GM18498 (cell line): ENCODE measurements around the gene IRF8.

ENCODE experiments used
- ATAC-seq: cut with Tn5 transposase; IDR thresholded peaks from one replicate; pipeline ENCODE4 v1.9.1; 2021; ENCODE audit warnings: mild to moderate bottlenecking, moderate library complexity; ENCODE audit not compliant: unreplicated experiment

Gene IRF8

DNA sequence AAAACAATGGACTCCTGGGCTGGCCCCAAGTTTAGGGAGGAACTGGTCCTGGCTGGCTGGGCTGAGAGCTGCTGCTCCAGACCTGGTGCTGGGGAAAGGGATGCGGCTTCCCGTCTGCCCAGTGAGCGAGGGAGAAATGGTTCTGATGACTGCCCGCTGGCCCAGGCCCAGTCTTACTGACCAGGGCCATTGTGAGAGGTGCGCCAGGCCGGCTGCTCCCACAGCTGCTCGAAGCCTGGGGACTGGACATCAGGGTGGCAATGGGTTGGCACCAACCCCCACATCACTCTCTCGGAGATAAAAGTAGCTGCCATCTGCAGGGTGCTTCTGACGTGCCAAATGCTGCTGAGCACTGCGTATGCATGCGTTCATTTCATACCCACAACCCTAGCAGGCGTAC is 53.2 kb downstream of the IRF8 start:
- ATAC-seq, result no peak

DNA sequence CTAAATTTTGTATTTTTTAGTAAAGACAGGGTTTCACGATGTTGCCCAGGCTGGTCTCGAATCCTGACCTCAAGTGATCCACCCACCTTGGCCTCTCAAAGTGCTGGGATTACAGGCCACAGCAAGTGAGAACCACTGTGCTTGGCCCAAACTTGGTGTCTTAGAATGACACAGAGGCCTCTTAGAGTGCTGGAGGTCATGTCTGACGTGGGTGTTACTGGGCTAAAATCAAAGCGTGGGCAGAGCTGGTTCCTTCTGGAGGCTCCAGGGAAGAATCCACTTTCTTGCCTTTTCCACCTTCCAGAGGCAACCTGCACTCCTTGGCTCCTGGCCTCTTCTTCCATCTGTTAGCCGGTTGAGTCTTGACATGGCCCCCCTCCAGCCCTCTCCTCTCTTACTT is 53.8 kb downstream of the IRF8 start:
- ATAC-seq, result no peak

DNA sequence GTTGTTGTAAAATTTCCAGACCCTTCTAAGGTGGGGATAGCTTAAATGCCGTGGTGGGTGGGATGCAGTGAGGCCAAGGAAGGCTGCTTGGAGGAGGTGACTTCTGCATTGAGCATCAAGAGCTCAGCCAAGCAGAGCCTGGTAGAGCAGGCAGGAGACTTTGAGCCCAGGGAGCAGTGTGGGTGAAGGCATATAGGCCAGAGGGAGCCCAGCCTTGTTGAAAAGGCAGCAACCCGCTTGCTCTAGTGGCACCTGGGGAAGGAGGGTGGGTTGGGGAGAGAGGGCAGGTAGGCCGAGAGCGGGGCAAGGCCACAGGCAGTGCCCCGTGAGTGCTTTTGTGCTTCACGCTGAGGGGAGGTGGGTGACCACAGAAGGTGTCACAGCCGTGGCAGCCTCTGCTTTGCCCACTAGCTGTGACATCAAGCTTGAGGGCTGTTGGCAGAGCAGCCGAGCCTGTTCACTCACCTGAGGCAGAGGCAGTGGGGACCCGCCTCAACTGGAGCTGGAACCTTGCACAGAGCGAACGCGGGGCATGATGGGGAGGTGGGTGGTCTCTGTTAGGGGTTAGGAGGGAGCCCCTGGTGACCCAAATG is 56.1 kb downstream of the IRF8 start:
- ATAC-seq, result no peak

DNA sequence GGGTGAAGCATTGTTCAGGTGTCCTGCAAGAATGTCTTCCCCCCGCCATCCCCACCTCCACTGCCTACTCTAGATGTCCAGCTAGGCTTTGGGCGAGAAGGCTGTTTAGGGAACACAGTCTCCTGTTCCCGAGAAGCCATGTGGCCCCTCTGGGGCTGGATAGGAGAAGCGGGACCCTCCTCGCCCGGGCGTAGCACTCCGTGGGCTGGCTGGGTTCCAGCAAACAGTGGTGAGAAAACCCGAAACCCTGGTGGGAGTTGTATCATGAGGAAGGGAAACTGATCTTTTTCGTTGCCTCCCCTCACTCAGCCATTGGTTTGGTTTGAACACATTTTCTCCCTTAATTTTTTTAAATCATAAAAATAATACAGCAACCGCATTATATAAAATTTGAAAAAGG is 56.6 kb downstream of the IRF8 start:
- ATAC-seq, result no peak

DNA sequence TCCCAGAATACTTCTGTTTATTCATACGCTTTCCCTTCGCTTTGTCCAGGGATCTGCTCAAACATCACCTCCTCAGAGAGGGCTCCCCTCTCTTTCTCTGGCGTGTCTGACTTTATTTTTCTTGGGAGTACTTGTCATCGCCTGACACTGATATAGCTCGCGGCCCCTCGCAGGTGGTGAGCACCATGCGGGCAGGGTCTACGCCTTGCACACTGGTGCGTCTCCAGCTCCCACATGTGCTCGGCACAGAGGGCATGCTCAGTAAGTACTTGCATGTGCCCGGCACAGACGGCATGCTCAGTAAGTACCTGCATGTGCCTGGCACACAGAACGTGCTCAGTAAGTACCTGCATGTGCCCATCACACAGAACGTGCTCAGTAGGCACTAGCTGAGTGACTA is 57.5 kb downstream of the IRF8 start:
- ATAC-seq, result no peak

DNA sequence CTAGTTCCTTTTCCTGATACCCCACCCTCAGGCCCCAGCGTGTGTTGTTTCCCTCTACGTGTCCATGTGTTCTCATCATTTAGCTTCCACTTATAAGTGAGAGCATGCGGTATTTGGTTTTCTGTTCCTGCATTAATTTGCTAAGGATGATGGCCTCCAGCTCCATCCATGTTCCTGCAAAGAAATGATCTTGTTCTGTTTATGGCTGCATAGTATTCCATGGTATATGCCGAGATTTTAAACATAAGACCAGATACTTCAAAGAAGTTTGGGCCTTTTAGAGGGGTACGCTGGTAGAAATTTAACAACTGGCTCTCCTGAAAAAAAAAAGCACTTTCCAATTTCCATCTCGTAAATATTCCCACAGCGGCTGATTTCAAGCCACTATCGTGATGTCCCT is 59.8 kb downstream of the IRF8 start:
- no peak for ATAC-seq

DNA sequence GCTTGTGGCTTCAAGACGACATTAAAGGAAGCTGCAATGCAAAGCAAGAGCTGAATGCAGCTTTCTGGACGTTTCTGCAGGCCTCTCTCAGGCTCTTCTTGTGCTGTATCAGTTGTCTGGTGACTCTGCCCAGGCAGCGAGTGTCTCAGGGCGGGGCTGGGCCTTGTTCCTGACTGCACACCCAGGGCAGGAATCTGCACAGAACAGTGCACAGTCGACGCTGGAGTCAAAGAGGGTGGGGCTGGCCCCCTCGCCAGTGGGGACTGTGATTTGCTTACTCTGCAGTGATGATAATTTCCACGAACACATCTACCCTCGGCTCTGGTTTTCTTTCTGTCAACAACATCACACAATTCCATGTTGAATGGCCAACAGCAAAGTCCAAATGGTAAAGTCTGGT is 60.7 kb downstream of the IRF8 start:
- no peak for ATAC-seq

DNA sequence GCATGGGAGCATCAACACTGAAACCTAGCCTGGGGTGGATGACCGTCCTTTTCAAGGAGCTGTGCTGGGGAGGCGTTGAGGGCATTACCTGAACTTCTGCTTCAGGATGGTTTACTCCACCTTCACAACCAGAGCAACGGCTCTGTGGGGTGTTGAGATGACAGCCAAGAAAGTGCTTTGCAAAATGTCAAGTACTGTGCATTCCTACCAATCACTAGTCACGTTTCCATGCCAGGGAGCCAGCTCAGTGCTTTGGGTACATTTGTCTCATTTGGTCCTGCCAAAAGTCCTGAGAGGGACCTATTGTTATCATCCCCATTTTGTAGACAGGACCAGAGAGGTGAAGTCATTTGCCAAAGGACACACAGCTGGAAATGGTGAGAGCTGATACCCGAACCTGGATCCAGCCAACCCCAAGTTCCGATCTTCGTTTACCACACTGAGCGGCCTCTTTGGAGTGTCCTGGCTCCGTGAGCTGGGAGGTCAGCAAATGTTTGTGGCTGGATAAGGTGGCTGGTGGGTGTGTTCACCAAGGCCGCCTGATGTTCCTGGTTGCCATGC is 61.6 kb downstream of the IRF8 start:
- no peak for ATAC-seq

DNA sequence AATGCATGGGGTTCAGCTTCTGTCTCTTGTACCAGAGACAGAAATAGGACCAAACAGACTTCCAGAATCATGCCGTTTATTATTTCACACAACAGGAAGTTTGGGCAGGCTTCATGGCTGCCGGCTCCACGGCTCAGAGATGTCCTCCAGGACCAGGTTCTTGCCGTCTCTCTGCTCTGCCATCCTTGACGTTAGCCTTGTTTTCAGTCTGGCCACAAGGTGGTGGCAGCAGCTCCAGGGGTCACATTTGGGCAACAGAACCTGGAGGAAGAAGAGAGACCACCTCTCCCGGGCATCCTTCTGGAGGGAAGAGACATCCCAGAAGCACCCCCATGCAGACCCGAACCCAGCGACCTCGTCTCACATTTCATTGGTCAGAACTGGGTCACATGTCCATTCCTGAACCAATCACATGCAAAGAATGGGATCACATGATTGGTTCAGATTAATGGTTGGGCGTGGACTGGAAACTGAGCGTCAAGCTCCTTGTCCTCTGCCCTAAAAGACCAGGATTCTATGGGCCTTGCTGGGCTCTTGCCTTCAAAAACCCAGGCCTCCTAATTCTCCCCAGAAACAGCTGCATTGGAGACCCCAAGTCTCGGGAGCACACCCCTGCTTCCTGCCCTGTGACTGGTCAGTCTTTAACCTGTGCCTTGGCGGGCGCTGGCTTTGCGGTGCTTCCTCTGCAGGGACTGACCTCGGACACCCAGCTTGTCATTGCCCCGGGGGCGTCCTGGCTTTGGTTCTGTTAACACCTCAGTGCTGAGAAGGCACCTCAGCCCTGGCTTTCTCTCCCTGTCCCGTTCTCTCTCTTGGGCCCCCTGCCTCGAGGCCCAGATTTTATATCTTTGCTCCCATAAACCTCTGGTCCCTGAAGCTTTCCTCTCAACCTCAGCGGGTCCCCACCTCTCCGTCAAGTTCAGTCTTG is 63.3 kb downstream of the IRF8 start:
- no peak for ATAC-seq

DNA sequence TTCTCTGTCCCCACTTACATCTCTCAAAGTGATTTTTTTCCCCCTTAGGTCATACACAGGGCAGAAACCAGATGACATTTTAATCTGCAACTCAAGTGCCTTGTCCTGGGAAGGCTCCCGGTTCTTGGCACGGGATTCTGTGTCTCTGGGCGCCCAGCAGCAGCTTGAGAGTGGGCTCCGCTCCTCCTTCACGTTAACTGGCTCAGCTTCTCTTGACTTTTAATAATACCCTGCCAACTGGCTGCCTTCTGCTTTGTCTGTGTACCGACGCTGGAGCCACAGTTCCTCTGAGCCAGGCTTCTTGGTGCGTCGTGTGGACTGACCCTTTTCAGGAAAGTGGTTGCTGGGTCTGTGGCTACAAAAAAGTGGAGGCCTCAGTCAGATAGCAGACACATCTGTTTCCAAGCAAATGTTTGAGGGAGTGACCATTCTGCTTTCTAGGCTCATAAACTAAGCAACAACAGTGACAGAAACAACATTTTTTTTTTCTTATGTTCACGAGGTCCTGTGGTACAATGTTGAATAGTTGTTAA is 64.9 kb downstream of the IRF8 start:
- no peak for ATAC-seq

DNA sequence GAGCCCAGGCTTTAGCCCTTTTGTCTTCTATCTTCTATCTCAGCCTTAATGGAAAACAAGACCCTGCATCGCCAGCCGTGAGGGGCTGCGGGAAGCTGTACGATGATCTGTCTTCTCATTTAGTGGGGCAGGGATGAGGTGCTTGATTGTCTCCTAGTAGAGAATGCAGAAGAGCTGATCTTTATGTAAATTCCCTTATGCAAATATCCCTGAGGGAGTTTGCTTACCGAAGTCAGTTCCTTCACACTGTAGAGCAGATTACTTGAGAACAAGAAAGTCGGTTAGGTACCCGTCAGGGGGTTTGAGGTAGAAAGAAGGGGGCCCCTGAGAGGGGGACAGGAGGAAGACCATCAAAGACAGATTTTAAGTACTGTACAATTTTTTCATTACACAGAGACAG is 66.2 kb downstream of the IRF8 start:
- no peak for ATAC-seq

DNA sequence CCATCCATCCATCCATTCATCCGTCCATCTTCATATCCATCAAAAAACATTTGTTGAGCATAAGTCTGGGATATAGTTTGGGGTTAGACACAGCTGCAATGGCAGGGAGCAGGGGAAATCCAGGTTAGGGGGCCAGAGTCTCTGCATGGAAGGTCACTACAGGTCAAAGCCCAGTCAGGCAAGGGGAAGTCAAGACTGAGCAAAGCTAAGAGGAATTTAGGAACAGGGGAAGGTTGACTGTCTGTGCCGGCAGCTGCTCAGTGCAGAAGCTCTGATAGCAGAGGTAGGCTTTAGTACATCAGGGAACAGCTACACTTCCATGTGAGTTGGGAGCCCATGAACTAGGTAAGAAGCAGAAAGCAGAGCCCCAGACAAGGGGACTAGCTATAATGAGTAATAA is 68.1 kb downstream of the IRF8 start:
- no peak for ATAC-seq

DNA sequence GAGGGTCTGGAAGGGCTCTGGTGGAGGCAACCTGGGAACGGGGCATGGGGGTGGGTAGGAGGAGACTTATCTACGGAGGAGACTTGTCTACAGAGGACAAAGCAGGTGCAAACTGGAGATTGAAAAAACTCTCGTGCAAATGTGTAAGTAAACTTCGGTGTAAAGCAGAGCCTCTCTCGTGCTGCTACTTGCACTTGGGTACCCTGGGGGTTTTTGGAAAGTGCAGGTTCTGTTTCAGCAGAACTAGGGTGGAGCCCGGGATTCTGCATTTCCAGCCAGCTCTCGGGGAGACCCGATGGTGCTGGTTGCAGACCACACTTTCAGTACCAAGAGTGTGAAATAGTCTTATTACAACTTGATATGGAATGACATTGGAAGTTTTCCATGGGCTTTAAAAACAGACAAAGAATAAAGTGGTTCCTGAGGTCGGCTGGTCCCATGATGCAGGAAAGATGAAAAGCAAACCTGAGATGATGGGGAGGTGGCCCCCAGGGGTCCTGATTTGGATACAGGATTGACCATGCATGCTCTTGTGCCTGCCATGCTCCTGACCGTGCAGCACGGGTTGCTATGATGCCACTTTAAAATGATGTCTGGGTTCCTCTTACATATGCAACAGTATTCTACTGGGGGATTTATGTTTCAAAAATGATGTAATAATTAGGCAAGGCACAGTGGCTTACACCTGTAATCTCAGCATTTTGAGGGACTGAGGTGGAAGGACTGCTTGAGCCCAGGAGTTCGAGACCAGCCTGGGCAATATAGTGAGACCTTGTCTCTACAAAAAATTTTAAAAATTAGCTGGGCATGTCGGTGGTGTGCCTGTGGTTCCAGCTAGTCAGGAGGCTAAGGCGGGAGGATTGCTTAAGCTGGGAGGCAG is 69.3 kb downstream of the IRF8 start:
- ATAC-seq, result no peak

DNA sequence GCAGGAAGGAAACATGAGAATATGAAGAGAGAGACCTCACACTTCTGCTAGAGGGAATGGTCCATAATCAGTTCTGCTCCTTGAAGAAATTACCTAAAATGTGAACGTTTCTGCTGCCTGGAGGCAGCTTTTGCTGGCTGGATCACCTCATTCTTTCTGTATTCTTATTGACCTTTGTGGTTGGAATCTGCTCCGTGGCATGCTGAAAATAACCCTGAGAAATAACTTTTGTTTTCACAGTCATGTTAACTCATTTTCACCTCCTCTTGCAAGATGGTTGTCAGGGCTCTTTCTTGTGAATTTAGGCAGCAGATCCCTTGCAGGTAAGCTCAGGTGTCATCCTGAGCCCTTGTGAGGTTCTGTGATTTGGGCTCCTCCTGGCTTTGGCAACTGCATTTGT is 70.2 kb downstream of the IRF8 start:
- ATAC-seq, result peak; percentile 47

DNA sequence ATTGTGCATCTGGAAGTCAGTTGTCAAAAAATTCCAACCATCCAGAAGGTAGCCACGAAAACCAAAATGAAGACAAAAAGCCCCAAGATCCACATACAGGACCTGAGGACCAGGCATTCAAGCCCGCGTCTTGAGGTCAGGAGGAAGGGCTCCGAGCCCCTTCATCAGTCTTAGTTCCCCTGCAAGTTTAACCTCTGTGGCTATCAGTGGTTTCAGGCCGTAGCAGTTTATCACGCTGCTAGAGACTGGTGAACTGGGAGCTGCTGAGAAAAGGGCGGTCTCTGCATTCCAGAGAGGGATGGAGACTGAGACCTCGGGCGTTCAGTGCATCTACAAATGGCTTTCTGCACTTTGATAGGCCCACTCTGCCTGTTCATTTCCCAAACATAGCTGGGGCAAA is 70.6 kb downstream of the IRF8 start:
- ATAC-seq, result peak; percentile 57

DNA sequence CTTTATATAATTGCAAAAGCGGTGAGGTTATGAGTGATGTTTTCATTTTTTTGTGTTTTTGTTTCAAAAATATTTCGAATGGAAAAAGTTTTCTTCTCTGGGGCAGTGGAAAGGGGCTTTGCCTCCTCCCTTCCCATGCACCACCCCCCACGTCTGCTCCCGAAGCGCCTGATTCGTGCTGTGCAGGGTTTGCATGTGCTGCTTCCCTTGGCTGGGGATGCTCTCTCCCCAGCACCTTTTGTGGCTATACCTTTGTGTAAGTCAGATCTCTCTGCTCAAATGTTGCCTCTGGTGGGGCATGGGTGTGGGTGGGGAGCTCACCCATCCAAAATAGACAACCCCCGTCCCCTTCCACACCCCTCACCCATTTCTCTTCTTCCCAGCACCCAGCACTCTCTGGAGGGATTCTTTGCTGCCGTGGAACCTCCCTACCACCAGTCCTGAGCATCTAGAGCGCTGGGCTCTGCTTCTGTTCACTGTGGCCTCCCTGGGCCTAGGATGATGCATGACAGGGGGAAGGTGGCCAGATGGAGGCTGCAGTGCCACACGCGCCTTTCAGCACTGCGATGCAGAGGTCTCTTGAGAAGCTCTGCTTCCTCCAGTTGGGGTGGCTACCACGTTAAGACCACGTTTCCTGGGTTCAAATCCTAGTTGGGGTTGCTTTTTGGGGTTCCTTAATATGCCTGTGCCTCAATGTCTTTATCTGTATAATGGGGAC is 71.2 kb downstream of the IRF8 start:
- no peak for ATAC-seq

DNA sequence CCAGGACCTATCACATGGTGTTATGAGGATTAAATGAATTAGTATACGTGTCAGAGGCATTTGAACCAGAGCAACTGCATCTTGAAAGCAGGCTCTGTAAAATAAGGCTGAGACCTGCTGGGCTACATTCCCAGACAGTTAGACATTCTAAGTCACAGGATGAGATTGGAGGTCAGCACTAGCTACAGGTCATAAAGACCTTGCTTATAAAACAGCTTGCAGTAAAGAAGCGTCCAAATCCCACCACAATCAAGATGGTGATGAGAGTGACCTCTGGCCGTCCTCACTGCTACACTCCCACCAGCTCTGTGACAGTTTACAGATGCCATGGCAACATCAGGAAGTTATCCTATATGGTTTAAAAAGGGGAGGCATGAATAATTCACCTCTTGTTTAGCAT is 71.8 kb downstream of the IRF8 start:
- no peak for ATAC-seq
